HFF-Myc (cell line): ENCODE data around the gene HEATR5A.

Experiments
- DNase-seq: peaks from one replicate; pipeline ENCODE4 v3.0.0-alpha.2; 2011; ENCODE audit warnings: low read depth; ENCODE audit errors: extremely low read depth
- H3K4me3 ChIP-seq: replicated peaks from 2 replicates; pipeline ENCODE4 v1.5.1; 2011; ENCODE audit warnings: low read depth, mild to moderate bottlenecking, control low read depth, low read length
- TF ChIP-seq, protein P1 (sequence below): IDR thresholded peaks from 2 replicates; pipeline ENCODE4 v1.5.1; 2012; ENCODE audit warnings: mild to moderate bottlenecking, low read depth, low read length, control low read depth; ENCODE audit errors: missing control alignments

Gene HEATR5A

DNA sequence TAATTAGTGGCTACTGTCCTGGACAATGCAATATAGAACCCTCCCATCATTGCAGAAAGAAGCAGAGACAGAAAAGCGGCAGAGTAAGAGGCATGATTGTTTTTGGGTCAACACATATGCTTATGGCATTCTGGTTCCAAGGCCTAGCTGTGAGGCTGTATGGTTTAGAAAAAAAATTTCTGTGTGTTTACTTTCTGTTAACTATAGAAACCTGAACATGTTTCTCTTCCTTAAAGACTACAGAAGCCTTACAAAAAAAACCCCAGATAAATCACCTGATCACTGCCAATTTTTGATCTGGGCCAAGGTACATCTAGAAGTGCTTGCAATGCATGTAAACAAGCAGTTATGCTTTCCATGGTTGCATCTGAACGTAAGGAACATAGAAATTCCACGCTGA lies 112.7 kb downstream of the HEATR5A start:
- TF ChIP-seq, protein P1, sequence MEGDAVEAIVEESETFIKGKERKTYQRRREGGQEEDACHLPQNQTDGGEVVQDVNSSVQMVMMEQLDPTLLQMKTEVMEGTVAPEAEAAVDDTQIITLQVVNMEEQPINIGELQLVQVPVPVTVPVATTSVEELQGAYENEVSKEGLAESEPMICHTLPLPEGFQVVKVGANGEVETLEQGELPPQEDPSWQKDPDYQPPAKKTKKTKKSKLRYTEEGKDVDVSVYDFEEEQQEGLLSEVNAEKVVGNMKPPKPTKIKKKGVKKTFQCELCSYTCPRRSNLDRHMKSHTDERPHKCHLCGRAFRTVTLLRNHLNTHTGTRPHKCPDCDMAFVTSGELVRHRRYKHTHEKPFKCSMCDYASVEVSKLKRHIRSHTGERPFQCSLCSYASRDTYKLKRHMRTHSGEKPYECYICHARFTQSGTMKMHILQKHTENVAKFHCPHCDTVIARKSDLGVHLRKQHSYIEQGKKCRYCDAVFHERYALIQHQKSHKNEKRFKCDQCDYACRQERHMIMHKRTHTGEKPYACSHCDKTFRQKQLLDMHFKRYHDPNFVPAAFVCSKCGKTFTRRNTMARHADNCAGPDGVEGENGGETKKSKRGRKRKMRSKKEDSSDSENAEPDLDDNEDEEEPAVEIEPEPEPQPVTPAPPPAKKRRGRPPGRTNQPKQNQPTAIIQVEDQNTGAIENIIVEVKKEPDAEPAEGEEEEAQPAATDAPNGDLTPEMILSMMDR, result no peak
- no peak overlapping the region for H3K4me3 ChIP-seq
- no peak for DNase-seq

DNA sequence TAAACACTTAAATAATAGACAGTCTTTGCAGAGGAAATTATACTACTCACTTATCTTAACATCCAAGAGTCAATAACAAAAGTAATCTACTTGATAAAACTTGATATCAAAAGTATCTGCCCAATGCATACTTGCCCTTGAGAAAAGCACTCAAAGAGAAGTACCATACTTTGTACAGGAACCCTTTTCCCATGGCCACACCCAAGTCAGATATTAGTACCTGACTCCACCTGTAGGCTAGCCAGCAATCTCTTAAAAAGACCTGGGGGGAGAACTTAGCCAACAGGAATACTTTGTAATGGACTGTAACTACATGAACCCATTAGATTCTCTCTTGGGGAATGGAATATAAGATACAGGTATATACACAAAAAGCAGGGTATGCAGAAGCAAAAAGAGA lies 113.2 kb downstream of the HEATR5A start:
- DNase-seq, result no peak
- no peak overlapping the region for H3K4me3 ChIP-seq
- TF ChIP-seq, protein P1, result no peak

DNA sequence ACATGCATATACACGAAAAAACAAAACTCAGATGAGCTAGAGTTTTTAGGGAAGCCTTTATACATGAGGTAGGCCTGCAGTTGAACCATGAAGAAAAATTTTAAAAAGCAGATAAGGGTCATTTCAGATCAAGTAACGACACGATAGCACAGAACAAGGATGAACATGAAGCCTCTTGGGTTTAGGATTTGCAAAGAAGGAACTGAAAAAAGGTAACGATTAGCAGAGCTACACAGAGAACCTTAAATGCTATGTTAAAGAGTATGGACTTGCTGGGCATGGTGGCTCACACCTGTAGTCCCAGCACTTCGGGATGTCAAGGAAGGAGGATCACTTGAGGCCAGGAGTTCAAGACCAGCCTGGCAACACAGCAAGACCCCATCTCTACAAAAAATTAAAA lies 116.7 kb downstream of the HEATR5A start:
- TF ChIP-seq, protein P1, result no peak
- DNase-seq, result no peak
- no peak overlapping the region for H3K4me3 ChIP-seq

GRCh38 chr14:31300883-31301282 lies 119.5 kb downstream of the HEATR5A start:
- no peak overlapping the region for H3K4me3 ChIP-seq
- TF ChIP-seq, protein P1, result no peak
- no peak for DNase-seq

GRCh38 chr14:31300296-31300695 lies 120.1 kb downstream of the HEATR5A start:
- DNase-seq, result no peak
- TF ChIP-seq, protein P1, result no peak
- H3K4me3 ChIP-seq, result no peak overlapping the region

DNA sequence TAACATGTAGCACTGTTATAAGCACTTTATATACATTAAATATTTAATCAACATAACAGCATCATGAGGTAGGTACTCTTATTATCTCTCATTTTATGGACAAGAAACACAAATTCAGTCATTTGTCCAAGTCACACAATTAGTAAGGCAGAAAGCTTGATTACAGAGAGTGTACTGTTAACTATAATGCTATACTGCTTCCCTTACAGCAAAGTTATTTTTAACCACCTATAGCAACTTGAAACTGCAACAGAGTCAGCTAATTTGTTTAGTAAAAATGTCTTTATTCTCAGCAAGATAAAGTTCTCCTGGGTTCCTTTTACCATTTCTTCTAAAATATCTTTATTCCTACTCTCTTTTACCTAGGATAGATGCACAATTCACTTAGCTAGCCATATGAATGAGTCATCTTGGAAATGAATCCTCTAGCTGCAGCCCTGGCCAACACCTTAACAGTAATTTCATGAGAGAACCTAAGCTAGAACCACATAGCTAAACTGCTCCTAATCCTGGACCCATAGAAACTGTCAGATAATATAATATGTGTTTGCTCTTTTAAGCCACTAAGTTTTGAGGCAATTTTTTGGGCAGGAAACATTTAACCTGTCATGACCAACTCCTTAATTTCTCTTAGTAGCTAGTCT lies 122.5 kb downstream of the HEATR5A start:
- H3K4me3 ChIP-seq, result no peak overlapping the region
- TF ChIP-seq, protein P1, result no peak
- no peak for DNase-seq

DNA sequence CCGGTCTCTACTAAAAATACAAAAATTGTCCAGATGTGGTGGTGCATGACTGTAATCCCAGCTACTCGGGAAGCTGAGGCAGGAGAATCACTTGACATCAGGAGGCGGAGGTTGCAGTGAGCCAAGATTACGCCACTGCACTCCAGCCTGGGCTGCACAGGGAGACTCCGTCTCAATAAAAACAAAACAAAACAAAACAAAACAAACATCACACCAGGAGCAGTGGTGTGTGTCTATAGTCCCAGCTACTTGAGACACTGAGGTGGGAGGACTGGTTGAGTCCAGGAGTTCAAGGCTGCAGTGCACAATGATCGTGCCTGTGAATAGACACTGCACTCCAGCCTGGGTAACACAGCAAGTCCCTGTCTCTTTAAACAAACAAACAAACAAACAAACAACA lies 123.2 kb downstream of the HEATR5A start:
- no peak for DNase-seq
- H3K4me3 ChIP-seq, result no peak overlapping the region
- TF ChIP-seq, protein P1, result no peak
